IMR-90 (cell line): Measurements from ENCODE around the gene ARRDC5. TPM values are rescaled to one million over a fixed set of nuclear protein-coding genes. Genes with fewer than 3 reads are reported as not detected.

Experiments used
- ATAC-seq: fragments of 200-7000 bp; cut with Tn5 transposase; 2 replicates; pipeline ENCODE4 v1.9.1; 2020; ENCODE audit warnings: low read depth, mild to moderate bottlenecking, moderate library complexity
- BruUV-seq: library from RNA; stranded (reverse); fragments of 400-500 nt; replicated peaks from 2 replicates; lab custom pipeline; 2021; lab: Mats Ljungman, UMichigan
- CTCF ChIA-PET: fragments of 300-600 bp; formaldehyde crosslinking; extraction: SDS; loops from one replicate; lab custom pipeline; 2021; ENCODE audit warnings: antibody characterized with exemption; lab: Yijun Ruan, JAX
- POLR2A ChIA-PET: fragments of 300-600 bp; sonication (Branson Sonifier 250); formaldehyde crosslinking; loops from one replicate; lab custom pipeline; 2022; ENCODE audit warnings: antibody characterized with exemption; ENCODE audit not compliant: unreplicated experiment; lab: Charles Lee
- DNase-seq: peaks from one replicate; pipeline ENCODE4 v3.0.0; 2013
- H2AFZ ChIP-seq: replicated peaks from 2 replicates; pipeline ENCODE3; 2013; ENCODE audit warnings: low read length, mild to moderate bottlenecking; ENCODE audit not compliant: poor library complexity
- H2AK5ac ChIP-seq: 2 replicates; pipeline ENCODE4 v1.6.1; 2013; ENCODE audit warnings: low read depth, low read length, inconsistent platforms
- H2AK9ac ChIP-seq: replicated peaks from 2 replicates; pipeline ENCODE3; 2013; ENCODE audit warnings: mild to moderate bottlenecking, low read depth, low read length, moderate library complexity; ENCODE audit not compliant: poor library complexity
- H2BK120ac ChIP-seq: 2 replicates; pipeline ENCODE4 v1.6.1; 2013; ENCODE audit warnings: low read depth, low read length, inconsistent platforms
- H2BK15ac ChIP-seq: 3 replicates; pipeline ENCODE4 v1.6.1; 2013; ENCODE audit warnings: low read depth, low read length, inconsistent platforms
- H2BK20ac ChIP-seq: 2 replicates; pipeline ENCODE4 v1.6.1; 2013; ENCODE audit warnings: low read depth, mild to moderate bottlenecking, inconsistent platforms, low read length, moderate library complexity
- H2BK5ac ChIP-seq: 2 replicates; pipeline ENCODE4 v1.6.1; 2013; ENCODE audit warnings: mild to moderate bottlenecking, low read depth, low read length, inconsistent platforms; ENCODE audit not compliant: poor library complexity, severe bottlenecking
- H3K14ac ChIP-seq: replicated peaks from 2 replicates; pipeline ENCODE4 v1.6.1; 2013; ENCODE audit warnings: low read depth, low read length, inconsistent platforms
- H3K18ac ChIP-seq: 2 replicates; pipeline ENCODE4 v1.6.1; 2013; ENCODE audit warnings: low read depth, low read length, control low read depth
- H3K23ac ChIP-seq: 2 replicates; pipeline ENCODE4 v1.6.1; 2013; ENCODE audit warnings: low read depth, low read length, inconsistent platforms
- H3K27ac ChIP-seq: 2 replicates; pipeline ENCODE4 v1.5.1; 2013; ENCODE audit warnings: mild to moderate bottlenecking, control low read depth, low read length; ENCODE audit not compliant: insufficient read depth
- H3K27me3 ChIP-seq: 2 replicates; pipeline ENCODE4 v1.6.1; 2013; ENCODE audit warnings: low read length; ENCODE audit not compliant: control insufficient read depth, insufficient read depth
- H3K36me3 ChIP-seq: 2 replicates; pipeline ENCODE4 v1.6.1; 2013; ENCODE audit warnings: low read length, mixed read lengths; ENCODE audit not compliant: control insufficient read depth, insufficient read depth
- H3K4ac ChIP-seq: 2 replicates; pipeline ENCODE4 v1.6.1; 2013; ENCODE audit warnings: low read depth, low read length, inconsistent platforms
- H3K4me1 ChIP-seq: 2 replicates; pipeline ENCODE4 v1.6.1; 2013; ENCODE audit warnings: low read length, mixed read lengths; ENCODE audit not compliant: control insufficient read depth, insufficient read depth
- H3K4me2 ChIP-seq: 2 replicates; pipeline ENCODE4 v1.6.1; 2013; ENCODE audit warnings: low read depth, mild to moderate bottlenecking, control low read depth, low read length, moderate library complexity
- H3K4me3 ChIP-seq: 2 replicates; pipeline ENCODE4 v1.5.1; 2013; ENCODE audit warnings: low read depth, mild to moderate bottlenecking, control low read depth, low read length, moderate library complexity; ENCODE audit not compliant: insufficient read depth
- H3K56ac ChIP-seq: 2 replicates; pipeline ENCODE4 v1.6.1; 2013; ENCODE audit warnings: low read length, inconsistent platforms; ENCODE audit not compliant: insufficient read depth; ENCODE audit errors: extremely low read depth
- H3K79me1 ChIP-seq, 2 experiments: 2 replicates each; pipeline ENCODE4 v1.6.1; 2013; ENCODE audit warnings: low read length in 2 of 2, inconsistent platforms in 1 of 2, low read depth in 1 of 2
- H3K9ac ChIP-seq: 2 replicates; pipeline ENCODE4 v1.6.1; 2013; ENCODE audit warnings: low read depth, low read length, control low read depth
- H3K9me1 ChIP-seq: 2 replicates; pipeline ENCODE4 v1.6.1; 2013; ENCODE audit warnings: low read length, inconsistent platforms; ENCODE audit not compliant: insufficient read depth
- H3K9me3 ChIP-seq: 2 replicates; pipeline ENCODE4 v1.6.1; 2013; ENCODE audit warnings: low read length; ENCODE audit not compliant: control insufficient read depth, insufficient read depth
- H4K20me1 ChIP-seq: 2 replicates; pipeline ENCODE4 v1.6.1; 2013; ENCODE audit warnings: low read length, inconsistent platforms; ENCODE audit not compliant: insufficient read depth
- H4K5ac ChIP-seq: 2 replicates; pipeline ENCODE4 v1.6.1; 2013; ENCODE audit warnings: mild to moderate bottlenecking, low read depth, low read length, control low read depth
- H4K8ac ChIP-seq, 2 experiments: 2 replicates each; pipeline ENCODE4 v1.6.1; 2013; ENCODE audit warnings: low read depth in 2 of 2, low read length in 2 of 2, control low read depth in 1 of 2, inconsistent platforms in 1 of 2
- H4K91ac ChIP-seq: 2 replicates; pipeline ENCODE4 v1.6.1; 2013; ENCODE audit warnings: low read depth, low read length, inconsistent platforms; ENCODE audit not compliant: insufficient read depth
- BHLHE40 ChIP-seq: fragments of 150-350 bp; IDR thresholded peaks from 2 replicates; pipeline ENCODE4 v1.6.1; 2016; ENCODE audit warnings: mild to moderate bottlenecking, low read depth, low read length
- CHD1 ChIP-seq: IDR thresholded peaks from 2 replicates; pipeline ENCODE4 v1.6.1; 2012; ENCODE audit warnings: low read depth, low read length, improper control_type of control experiment
- FOS ChIP-seq: fragments of 150-350 bp; IDR thresholded peaks from 2 replicates; pipeline ENCODE4 v1.6.1; 2016; ENCODE audit warnings: low read depth, low read length
- MAFK ChIP-seq: IDR thresholded peaks from 2 replicates; pipeline ENCODE4 v1.6.1; 2012; ENCODE audit warnings: low read depth, low read length, improper control_type of control experiment
- MXI1 ChIP-seq: IDR thresholded peaks from 2 replicates; pipeline ENCODE4 v1.6.1; 2012; ENCODE audit warnings: low read depth, mild to moderate bottlenecking, low read length, moderate library complexity, borderline replicate concordance
- NFE2L2 ChIP-seq: fragments of 150-350 bp; IDR thresholded peaks from 2 replicates; pipeline ENCODE4 v1.6.1; 2016; ENCODE audit warnings: low read depth, mild to moderate bottlenecking, low read length
- POLR2A ChIP-seq: IDR thresholded peaks from 2 replicates; pipeline ENCODE4 v1.6.1; 2012; ENCODE audit warnings: mild to moderate bottlenecking, low read depth, low read length
- SMC3 ChIP-seq: fragments of 150-350 bp; IDR thresholded peaks from 2 replicates; pipeline ENCODE4 v1.6.1; 2016; ENCODE audit warnings: low read depth, mild to moderate bottlenecking, antibody characterized with exemption, low read length, moderate library complexity
- USF2 ChIP-seq: fragments of 150-350 bp; IDR thresholded peaks from 2 replicates; pipeline ENCODE4 v1.6.1; 2017; ENCODE audit warnings: mild to moderate bottlenecking, antibody characterized with exemption, low read length, low read depth
- WGBS, 2 experiments: methylation state at CpG; one replicate each; pipeline versions ENCODE4 v1.1.5 to v1.1.7; 2013; ENCODE audit warnings: missing lambda C conversion rate in 2 of 2; ENCODE audit not compliant: insufficient read length in 1 of 2; ENCODE audit errors: extremely low coverage in 2 of 2; 5-methylcytosine and 5-hydroxymethylcytosine counted together
- dilution Hi-C: fragments of 300-500 bp; cut with HindIII; formaldehyde crosslinking; loops from one replicate; pipeline ENCODE4 v1.14.3; 2018; ENCODE audit warnings: low sequenced_read_pairs; ENCODE audit not compliant: unreplicated experiment
- in situ Hi-C: fragments of 300-500 bp; cut with MboI; formaldehyde crosslinking; loops from 3 replicates; pipeline ENCODE4 v1.14.3; 2019; ENCODE audit warnings: low sequenced_read_pairs, inconsistent platforms, mixed read lengths
- intact Hi-C: fragments of 100-400 bp; cut with micrococcal nuclease; formaldehyde crosslinking; loops from 2 replicates; pipeline ENCODE4 v1.10.0; 2022
- polyA plus RNA-seq, 3 experiments: library from polyadenylated mRNA; depleted of rRNA; stranded (reverse); fragments of >200 nt; gene quantifications; 2 replicates each; pipeline ENCODE4 v1.2.3, GENCODE V29; 2012; ENCODE audit warnings: low replicate concordance in 1 of 3
- total RNA-seq: library from RNA; depleted of rRNA; stranded (reverse); fragments of >200 nt; gene quantifications from 2 replicates; pipeline ENCODE4 v1.2.3, GENCODE V29; 2012
- TF ChIP-seq, protein P1 (sequence below): fragments of 150-350 bp; IDR thresholded peaks from 2 replicates; pipeline ENCODE4 v1.6.1; 2016; ENCODE audit warnings: low read depth, mild to moderate bottlenecking, low read length, moderate library complexity, borderline replicate concordance
- TF ChIP-seq, protein P2 (sequence below): conservative IDR thresholded peaks from 2 replicates; pipeline ENCODE4 v1.5.1; 2012; ENCODE audit warnings: mild to moderate bottlenecking, low read depth, low read length, improper control_type of control experiment

The ARRDC5 gene
- total and polyA plus RNA-seq, 2 of the 4 experiments (the other 2 are of a cell fraction): not detected

DNA sequence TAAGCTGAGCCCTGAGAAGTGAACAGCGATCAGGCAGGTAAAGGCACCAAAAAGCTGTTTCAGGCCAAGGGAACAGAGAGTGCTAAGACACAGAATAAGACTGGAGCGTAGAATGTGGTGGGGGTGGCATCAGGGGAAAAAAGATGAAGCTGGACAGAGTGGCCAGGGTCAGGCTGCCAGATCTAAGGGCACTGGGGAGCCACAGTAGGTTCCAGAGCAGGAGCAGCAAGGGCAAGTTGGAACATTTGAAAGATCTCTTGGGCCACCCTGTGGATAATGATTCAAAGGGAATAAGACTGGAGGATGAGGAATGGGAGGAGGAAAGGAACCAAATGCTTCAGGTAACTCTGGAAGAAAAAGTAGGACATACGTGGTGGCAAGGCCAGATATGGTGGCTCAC is 28.8 kb downstream of the ARRDC5 start:
- Histone ChIP-seq H4K20me1 (no peaks in the 10 kb centered on the region), H3K14ac (no peak overlapping the region), H3K4me2 (no peak overlapping the region), H3K9me1 (no peaks in the 10 kb centered on the region), H2BK20ac (no peak overlapping the region), H3K9ac (no peak overlapping the region), H3K4ac (peak overlapping the region; percentile 26; the same call in 1 of the 2 replicates), H2AK5ac (no peak overlapping the region; the same call in 1 of the 2 replicates), H3K56ac (no peak overlapping the region), H3K4me1 (peaks cover 4% of the 10 kb centered on the region; the same call in 1 of the 2 replicates), H3K36me3 (no peaks in the 10 kb centered on the region), H3K27ac (no peak overlapping the region), H3K9me3 (no peaks in the 10 kb centered on the region), H2AFZ (no peak overlapping the region), H4K8ac (no peak overlapping the region), H3K4me3 (no peak overlapping the region), H3K23ac (no peak overlapping the region), H2AK9ac (no peak overlapping the region), H2BK5ac (no peak overlapping the region), H4K91ac (no peak overlapping the region), H4K5ac (no peak overlapping the region), H2BK120ac (no peak overlapping the region), H3K27me3 (no peaks in the 10 kb centered on the region), H2BK15ac (no peak overlapping the region), H3K18ac (no peak overlapping the region), H3K79me1 (peaks cover 0 to under 1% of the 10 kb centered on the region in 2 experiments; a peak in 1 of 4 replicates)
- intact Hi-C loops: no loop called here
- in situ Hi-C loops: loop anchor here (5.0 kb wide), 2 partner anchors 38 to 158 kb away; no protein-coding TSS in a partner anchor
- ATAC-seq (no peak), DNase-seq (no peak)
- POLR2A ChIA-PET: no interaction called here
- CTCF ChIA-PET: no interaction called here
- TF ChIP-seq BHLHE40 (no peak), FOS (no peak), USF2 (no peak), POLR2A (no peak), CHD1 (no peak), MAFK (no peak), SMC3 (no peak), MXI1 (no peak), NFE2L2 (no peak)
- TF ChIP-seq, protein P1, sequence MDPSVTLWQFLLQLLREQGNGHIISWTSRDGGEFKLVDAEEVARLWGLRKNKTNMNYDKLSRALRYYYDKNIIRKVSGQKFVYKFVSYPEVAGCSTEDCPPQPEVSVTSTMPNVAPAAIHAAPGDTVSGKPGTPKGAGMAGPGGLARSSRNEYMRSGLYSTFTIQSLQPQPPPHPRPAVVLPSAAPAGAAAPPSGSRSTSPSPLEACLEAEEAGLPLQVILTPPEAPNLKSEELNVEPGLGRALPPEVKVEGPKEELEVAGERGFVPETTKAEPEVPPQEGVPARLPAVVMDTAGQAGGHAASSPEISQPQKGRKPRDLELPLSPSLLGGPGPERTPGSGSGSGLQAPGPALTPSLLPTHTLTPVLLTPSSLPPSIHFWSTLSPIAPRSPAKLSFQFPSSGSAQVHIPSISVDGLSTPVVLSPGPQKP: no peak
- TF ChIP-seq, protein P2, sequence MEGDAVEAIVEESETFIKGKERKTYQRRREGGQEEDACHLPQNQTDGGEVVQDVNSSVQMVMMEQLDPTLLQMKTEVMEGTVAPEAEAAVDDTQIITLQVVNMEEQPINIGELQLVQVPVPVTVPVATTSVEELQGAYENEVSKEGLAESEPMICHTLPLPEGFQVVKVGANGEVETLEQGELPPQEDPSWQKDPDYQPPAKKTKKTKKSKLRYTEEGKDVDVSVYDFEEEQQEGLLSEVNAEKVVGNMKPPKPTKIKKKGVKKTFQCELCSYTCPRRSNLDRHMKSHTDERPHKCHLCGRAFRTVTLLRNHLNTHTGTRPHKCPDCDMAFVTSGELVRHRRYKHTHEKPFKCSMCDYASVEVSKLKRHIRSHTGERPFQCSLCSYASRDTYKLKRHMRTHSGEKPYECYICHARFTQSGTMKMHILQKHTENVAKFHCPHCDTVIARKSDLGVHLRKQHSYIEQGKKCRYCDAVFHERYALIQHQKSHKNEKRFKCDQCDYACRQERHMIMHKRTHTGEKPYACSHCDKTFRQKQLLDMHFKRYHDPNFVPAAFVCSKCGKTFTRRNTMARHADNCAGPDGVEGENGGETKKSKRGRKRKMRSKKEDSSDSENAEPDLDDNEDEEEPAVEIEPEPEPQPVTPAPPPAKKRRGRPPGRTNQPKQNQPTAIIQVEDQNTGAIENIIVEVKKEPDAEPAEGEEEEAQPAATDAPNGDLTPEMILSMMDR: no peak
- BruUV-seq: no TSS peak
- dilution Hi-C loops: no loop called here
- WGBS, 2 experiments: 91% methylated on average over 3 of the region's 3 CpGs; no CpG with 5 or more reads in 1 of the 2 experiments
